GM21360 (cell line): Measurements from ENCODE around the gene CEACAM16.
"Not testable (repeated sequence)": the region's sequence is repeated elsewhere in the genome, so short reads cannot be mapped to it uniquely, and the experiment has no call there.

ENCODE experiments used
- ATAC-seq: cut with Tn5 transposase; IDR thresholded peaks from one replicate; pipeline ENCODE4 v1.9.1; 2021; ENCODE audit warnings: mild to moderate bottlenecking, moderate library complexity; ENCODE audit not compliant: unreplicated experiment

The CEACAM16 gene

DNA sequence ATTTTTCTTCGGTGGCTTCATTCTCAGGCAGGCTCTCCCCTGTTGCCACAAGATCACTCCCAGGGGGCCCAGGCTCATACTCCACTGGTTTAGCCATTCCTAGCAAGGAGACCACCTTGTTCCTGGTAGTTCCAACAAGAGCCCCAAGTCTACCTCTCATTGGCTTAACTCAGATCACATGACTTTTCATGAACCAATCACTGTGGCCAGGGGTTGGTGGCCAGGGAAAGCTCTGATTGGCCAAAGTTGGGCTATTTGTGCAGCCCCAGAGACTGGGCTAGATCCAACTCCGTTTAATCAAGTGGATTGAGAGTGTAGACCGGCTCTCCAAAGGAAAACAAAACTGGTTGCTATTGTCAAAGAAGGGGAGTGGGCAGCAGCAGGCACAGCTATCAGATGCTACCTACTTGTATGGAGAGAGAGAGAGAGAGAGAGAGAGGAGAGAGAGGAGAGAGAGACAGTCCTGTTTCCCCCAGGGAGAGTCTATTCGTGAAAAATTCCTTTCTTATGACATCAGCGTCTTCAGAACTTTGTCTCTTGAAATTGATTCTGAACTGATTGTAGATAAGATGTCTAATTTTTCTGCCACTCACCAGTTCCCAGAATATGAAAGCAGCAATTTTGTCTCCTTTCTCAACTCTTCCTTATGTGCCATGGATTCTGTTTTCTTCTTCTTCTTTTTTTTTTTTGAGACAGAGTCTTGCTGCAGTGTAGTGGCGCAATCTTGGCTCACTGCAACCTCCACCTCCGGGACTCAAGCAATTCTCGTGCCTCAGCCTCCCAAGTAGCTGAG is 21.7 kb upstream of the CEACAM16 start:
- ATAC-seq, result no peak

DNA sequence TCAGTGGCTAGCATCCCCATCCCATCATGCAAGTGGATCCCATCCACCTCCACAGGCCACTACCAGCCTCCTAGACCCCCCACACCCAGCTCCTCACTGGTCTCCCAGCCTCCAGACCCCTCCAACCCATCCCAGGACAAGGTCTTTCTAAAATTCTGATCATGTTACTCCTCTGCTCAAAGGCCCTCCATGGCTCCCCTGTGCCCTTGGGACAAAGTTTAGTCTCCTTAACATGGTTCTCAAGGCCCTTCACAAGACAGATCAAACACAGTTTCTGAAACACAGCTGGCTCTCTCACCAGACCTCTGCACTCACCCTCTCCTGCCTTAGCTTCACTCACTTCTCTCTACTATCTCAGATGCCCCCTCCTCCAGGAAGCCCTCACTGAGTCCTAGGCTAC is 18.4 kb upstream of the CEACAM16 start:
- no peak for ATAC-seq

DNA sequence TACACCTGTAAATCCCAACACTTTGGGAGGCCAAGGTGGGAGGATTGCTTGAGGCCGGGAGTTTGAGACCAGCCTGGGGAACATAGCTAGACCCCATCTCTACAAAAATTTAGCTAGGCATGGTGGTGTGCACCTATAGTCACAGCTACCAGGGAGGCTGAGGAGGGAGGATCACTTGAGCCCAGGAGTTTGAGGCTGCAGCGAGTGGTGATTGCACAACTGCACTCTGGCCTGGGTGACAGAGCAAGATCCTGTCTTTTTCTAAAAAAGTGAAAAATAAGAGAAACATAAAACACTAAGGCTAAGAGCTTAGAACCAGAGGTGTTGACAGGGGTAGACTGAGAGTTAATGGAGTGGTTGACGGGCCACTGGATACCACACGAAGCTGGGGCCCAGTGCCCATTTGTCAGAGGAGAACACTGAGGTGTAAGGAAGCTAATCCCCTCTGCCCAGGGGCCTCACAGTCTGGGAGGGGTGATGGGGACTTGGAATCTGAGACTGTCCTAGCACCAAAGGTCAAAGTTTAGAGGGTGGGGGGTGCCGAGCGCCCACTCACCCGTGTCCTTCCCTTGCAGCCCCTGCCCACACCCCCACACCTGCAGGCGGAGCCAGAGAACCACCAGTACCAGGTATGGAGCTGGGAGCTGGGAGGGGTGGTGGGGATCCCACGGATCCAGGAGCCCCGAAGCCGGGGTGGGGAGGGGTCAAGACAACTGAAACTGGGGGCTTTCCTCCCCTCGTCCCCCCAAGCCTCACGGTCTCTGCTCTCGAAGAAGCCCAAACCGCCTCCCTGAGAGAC is 16.8 kb upstream of the CEACAM16 start:
- no peak for ATAC-seq

DNA sequence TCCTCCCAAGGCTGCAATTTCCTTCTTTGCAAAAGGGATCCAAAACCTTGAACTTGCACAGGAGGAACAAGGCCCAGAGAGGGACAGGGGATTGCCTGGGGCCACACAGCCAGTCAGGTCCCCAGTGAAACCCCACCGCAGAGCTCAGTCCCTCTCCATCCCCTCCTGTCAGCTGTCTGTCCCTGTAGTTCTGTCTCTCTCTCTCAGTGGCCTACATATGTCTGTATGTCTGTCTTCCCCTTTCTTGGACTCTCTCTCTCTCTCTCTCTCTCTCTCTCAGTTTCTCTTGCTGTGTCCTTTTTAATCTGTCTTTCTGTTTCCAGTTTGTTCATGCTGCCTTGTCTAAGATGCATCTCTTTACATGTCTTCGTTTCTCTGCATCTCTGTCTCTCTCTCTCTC is 16.1 kb upstream of the CEACAM16 start:
- ATAC-seq, result no peak

DNA sequence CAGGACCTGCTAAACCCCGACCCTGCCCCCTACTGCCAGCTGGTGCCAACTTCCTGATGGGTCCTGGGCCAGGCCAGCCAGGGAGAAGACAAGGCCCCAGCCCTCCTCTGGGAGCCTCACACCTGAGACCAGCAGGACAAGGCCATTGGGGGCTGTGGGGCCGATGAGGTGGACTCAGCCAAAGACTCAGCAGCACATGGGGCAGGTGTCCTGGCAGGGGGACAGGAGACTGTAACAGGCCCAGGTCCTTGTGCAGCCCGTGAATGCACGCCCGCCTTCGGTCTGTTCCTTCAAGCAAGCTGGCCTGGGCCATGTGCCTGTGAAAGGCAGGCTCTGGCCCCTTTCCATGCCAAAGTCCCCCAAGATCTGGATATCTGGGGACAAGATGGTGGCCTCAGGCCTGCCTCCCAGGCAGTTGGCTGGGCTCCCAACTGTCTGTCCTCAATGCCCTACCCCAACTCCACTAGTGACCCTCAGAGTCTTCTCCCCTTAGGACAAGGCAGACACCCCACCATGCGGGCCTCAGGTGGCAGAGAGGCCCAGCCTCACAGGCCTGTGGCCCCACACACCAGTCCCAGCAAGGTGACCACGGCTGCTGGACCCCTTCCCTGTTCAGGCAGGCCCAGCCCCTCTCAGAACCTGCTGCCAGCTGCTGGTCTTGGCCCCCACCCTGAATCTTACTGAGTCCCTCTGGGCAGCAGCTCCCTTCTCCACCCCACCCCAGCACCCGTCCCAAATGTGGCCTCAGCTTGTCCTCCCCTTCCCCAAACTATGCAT is 15.3 kb upstream of the CEACAM16 start:
- no peak for ATAC-seq

DNA sequence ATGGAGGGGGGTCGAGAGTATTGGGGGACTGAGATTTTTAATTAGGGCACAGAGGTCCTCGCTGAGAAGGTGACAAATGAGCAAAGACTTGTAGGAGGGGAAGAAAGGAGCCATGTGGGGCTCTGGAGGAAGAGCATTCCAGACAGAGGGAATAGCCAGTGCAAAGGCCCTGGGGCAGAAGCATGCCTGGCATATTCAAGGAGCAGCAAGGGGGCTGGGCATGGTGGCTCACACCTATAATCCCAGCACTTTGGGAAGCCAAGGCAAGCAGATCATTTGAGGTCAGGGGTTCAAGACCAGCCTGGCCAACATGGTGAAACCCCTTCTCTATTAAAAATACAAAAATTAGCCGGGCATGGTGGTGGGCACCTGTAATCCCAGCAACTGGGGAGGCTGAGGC is 14.6 kb upstream of the CEACAM16 start:
- not testable (repeated sequence) for ATAC-seq

DNA sequence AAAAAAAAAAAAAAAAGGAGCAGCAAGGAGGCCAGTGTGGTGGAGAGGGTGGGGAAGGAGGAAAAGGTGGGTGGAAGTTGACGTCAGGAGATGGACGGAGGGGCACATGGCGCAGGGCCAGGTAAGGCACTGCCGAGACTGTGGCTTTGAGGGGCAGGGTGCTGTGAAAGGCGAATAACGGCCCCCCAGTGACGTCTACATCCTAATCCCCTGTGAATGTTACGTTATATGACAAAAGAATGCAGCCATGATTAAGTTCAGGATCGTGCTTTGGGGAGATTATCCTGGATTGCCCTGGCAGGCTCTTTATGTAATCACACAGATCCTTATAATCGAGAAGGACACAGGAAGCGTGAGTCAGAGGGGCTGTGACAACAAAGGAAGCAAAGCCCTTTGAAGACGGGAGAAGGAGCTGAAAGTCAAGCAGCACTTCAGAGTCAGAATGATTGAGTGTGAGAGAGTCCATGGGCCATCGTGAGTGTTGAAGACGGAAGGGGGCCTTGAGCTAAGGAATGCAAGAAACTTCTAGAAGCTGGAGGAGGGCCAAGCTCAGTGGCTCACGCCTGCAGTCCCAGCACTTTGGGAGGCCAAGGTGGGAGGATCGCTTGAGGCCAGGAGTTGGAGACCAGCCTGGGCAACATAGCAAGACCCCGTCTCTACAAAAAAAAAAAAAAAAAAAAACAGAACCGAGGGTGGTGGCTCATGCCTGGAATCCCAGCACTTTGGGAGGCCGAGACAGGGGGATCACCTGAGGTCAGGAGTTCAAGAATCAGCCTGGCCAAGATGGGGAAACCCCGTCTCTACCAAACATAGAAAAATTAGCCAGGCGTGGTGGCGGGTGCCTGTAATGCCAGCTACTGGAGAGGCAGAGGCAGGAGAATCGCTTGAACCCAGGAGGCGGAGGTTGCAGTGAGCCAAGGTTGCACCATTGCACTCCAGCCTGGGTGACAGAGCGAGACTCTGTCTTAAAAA is 13.8 kb upstream of the CEACAM16 start:
- ATAC-seq, result no peak

DNA sequence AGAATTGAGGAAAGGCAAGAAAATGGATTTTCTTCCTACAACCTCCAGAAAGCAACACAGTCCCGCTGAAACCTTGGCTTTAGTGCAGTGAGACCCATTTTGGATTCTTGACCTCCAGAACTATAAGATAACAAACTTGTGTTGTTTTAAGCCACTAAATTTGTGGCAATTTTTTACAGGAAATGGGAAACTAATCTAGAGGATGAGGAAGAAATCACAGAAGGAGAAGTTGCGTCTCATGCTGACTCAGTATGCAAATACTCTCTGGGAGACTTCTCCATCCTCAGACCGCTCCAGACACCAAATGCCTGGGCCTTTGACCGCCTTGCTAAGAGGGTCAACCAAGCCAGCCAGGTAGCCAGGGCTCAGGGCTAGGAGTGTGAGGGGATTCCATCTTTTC is 13.1 kb upstream of the CEACAM16 start:
- ATAC-seq, result no peak

DNA sequence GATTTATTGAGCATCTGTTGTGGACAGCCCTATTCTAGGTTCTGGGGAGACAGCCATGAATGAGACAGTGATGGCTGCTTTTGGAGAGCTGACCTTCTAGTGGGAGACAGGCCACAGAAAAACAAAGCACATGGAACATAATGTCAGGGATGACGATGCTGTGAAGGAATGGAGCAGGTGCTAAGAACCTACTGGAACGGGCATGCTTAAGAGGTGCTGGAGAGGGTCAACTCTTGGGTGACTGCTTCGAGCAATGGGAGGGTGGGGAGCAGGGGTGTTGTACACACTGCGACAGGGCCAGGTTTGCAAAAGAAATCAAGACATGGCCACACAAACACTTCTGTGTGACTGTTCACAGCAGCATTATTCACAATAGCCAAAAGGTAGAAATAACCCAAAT is 12.1 kb upstream of the CEACAM16 start:
- ATAC-seq, result no peak

DNA sequence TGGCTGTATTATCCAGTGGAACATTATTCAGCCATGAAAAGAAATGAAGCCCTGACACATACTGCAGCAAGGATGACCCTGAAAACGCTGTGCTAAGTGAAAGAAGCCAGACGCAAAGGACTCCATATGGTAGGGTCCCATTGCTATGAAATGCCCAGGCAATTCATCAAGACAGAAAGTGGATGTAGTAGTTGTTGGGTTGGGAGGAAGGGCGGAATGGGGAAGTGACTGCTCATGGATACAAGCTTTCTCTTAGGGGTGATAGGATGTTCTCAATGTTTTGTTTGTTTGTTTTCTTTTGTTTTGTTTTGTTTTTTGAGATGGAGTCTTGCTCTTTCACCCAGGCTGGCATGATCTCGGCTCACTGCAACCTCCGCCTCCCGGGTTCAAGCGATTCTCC is 11.1 kb upstream of the CEACAM16 start:
- no peak for ATAC-seq

DNA sequence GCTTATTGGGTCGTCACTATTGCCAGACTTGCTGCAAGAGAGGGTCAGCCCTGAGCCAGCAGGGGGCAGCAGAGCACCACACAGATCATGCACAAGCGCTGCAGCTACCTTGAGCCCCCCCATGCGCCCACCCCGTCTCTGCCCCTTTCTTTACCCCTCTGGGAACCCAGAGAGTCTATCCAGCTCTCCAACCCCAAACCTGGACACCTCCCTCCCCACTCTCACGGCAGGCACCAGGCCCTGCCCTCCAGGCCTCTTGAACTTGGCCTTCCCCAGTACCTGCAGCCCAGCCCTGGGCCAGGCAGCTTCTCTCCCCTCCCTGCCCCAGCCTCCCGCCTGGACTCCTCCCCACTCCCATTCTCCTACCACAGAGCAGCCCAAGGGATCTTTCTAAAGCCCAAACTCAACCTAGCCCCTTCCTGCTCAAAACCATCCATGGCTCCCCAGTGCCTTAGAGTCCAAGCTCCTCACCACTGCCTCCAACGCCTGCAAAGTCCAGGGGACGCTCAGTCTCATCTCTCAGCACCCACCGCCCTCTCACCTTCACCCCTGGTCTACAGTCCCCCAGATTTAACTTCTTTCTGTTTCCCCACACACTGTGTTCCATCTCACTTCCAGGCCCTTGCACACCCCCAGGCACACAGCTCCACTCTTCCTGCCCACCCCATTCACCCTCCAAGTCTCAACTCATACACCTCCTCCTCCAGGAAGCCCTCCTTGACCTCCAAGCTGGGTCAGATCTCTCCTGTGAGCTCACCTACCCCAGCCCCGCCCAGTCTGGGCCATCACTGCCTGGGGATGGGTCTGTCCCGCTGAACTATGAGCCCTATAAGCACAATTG is 9.4 kb upstream of the CEACAM16 start:
- ATAC-seq, result no peak

DNA sequence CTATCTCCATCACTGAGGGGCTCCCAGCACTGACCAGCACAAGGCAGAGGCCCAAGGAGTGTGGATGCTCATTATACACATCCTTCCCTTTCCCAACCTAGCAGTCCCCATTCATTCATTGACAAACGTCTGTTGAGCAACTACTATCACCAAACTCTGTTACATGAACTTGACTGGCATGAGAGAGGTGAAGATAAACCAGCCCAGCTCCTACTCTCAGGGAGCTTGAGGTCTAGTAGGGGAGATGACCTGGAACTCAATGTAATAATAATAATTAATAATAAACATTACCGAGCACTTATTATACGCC is 8.9 kb upstream of the CEACAM16 start:
- ATAC-seq, result no peak

DNA sequence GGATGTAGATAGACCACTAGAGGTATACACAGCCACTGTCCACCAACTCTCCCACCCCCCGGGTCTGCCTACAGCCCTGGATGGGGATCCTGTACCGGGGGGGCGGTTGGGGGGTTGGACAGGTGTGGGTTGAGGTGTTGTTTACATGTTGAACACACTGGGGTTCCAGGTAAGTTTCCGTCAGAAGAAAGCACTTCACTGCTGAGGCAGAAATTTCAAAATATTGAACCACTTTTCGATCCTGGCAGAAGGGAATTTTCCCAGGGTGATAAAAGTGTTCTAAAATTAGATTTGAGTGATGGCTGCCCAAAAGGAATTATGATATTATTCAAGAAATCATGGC is 6.6 kb upstream of the CEACAM16 start:
- peak; percentile 19 for ATAC-seq

DNA sequence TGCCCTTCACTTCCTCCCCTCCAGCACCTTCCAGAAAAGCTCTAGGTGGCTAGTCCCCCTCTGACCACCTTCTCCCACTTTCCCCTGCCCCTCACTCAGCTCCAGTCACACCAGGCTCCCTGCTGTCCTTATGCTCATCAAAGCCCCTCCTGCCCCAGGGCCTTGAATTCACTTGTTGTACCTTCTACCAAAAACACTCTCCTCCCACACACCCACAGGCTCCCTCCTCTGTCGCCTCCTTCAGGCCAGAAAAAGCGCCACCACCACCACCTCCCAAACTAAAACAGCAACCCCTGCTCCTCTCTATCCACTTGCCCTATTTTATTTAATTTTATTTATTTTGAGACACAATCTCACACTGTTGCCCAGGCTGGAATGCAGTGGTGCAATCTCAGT is 4.8 kb upstream of the CEACAM16 start:
- ATAC-seq, result no peak

DNA sequence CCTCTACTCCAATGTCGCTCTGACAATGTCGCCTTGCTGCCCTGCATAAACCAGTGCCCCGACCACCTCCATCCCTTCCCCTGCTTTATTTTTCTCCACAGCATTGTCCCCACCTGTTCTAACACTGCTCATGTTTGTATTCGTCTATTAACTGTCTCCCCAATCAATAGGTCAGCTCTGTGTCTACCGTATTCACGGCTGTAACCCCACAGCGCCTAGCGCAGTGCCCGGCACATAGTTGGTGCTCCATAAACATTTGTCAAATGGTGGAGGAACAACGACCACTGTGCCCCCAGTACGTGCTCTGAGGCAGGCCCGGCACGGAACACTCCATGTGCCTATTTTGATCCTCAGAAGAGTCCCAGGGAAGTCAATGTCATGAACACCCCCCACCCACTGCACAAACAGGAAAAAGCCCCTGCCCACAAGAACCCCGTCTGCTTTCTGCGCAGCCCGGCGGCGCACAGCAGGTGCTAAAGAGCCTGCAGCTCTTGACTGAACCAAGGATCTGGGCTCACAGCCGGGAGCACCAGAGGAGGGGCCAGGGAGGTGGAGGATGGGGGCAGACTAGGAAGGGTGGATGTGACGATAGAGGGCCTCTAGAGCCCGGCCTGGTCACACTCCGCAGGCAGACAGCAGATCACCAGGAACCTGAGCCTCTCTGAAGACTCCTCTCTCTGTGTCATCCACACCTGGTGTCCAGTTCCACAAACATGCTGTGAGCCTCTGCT is 1.8 kb upstream of the CEACAM16 start:
- ATAC-seq, result no peak

DNA sequence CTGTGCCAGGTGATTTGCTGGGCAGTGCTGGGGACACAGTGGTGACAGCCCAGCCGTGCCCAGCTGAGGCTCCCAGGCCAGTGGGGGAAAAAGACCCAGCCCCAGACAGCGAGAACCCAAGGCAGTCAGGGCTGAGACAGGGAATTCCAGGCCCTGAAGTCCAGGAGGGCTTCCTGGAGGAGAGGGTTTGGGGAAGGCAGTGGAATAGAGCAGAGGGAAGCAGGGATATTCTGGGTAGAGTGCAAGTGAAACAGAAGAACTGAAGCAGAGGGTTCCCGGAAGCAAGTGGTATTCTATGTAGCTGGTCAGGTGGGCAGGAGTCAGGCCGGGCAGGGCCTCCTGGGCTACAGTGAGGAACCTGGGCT is 1.3 kb upstream of the CEACAM16 start:
- no peak for ATAC-seq

DNA sequence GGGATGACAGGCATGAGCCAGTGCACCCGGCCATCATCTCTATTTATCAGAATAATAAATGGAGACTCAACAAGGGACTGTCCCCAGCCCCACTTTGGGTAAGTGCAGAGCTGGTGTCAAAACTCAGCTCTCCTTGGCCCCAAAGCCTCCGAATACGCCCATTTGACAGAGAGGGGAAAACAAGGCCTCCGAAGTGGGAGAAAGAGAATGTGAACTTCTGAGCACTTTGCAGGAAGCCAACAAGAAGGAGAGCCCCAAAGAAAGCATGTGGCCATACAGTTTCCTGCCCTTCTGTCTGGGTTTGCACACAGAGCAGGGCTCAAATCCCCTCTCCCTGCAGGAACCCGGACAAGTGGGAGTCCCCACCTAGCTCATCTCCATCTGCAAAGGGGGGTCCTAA is 1.6 kb downstream of the CEACAM16 start:
- no peak for ATAC-seq

DNA sequence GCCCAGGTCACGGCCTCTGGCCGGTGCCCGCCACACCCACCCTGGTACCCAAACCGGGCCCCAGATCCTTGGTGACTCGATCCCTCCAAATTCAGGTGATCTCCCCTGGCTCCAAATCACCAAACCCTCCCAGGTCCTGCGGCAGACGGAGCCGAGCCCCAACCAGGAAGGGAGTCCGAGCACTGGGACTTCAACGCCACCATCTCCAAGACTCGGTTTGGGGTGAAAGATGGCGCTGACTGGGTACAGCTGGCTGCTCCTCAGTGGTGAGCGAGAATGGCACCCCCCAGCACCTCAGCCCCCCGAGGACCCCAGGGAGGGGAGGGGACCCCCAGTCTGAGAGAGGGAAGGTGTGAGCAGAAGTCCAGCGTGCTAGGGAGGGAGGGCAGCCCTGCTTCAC is 2.3 kb downstream of the CEACAM16 start:
- ATAC-seq, result no peak

DNA sequence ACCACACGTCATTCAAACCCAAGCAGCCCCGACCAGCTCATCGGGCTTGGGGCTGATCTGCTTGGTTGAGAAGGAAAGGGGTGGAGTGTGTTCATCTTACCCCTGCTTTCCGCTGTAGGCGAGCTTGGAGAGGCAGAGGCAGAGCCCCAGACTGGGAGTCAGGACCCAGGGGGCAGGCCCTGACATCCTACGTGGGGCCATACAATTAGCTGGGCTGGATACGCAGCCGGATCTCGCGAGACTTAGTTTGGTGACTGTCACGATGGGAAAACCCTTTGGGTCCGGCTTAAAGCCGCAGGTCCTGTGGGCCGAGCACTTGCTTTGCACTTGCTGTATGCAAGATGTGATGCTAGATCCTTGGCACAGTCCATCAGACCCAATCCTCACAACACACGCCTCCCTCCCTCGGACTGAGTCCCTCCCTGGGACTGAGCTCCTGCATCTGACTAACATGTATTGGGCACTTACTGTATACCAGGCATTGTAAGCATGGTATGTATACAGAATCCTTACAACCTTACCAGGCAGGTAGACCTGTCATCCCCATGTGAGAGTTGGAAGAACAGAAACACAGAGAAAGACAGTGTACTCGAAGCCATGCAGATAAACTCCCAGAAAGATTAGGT is 3.7 kb downstream of the CEACAM16 start:
- ATAC-seq, result no peak
